ENCODE measurements around the gene PDZK1IP1. TPM values are rescaled to one million over a fixed set of nuclear protein-coding genes. Genes with fewer than 3 reads are reported as not detected.

Gene PDZK1IP1
- total RNA-seq, 1 donor from 2014 or later = not detected

DNA sequence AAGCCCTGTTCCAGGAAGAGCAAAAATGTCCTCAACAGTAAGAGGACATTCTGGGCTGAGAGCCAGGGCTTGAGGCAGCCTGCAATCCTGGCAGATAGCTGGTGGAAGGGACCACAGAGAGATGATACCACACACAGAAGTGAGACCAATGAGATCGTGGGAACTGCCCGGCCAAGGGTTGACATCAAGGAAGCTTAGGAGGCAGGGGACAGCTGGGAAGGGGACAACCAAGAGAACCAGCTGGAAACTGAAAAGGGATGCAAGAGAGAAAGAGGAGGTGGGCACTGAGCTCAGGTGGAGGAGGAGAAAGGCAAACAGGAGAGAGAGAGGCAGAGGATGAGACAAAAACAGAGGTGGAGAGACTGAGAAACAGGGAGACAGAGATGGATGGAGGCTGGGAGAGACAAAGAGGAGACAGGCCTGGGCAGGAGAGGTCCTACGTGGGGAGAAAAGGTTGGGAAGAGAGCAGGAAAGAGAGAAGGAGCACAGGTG lies 9.2 kb downstream of the PDZK1IP1 start:
- TF ChIP-seq, protein P1, sequence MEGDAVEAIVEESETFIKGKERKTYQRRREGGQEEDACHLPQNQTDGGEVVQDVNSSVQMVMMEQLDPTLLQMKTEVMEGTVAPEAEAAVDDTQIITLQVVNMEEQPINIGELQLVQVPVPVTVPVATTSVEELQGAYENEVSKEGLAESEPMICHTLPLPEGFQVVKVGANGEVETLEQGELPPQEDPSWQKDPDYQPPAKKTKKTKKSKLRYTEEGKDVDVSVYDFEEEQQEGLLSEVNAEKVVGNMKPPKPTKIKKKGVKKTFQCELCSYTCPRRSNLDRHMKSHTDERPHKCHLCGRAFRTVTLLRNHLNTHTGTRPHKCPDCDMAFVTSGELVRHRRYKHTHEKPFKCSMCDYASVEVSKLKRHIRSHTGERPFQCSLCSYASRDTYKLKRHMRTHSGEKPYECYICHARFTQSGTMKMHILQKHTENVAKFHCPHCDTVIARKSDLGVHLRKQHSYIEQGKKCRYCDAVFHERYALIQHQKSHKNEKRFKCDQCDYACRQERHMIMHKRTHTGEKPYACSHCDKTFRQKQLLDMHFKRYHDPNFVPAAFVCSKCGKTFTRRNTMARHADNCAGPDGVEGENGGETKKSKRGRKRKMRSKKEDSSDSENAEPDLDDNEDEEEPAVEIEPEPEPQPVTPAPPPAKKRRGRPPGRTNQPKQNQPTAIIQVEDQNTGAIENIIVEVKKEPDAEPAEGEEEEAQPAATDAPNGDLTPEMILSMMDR (IDR thresholded peaks at IDR 0.05; ENCODE audit: unreplicated experiment) = no peak
- Mint-ChIP-seq H3K27ac (peak overlapping the region; percentile 39), H3K4me3 (ENCODE audit: low read depth) (no peak overlapping the region), H3K9me3 (ENCODE audit: low read depth) (no peaks in the 10 kb centered on the region), H3K27me3 (peaks cover 30% of the 10 kb centered on the region), H3K36me3 (ENCODE audit: insufficient read depth) (no peaks in the 10 kb centered on the region), H3K4me1 (ENCODE audit: low read depth) (peaks cover 11% of the 10 kb centered on the region)
- DNase-seq (ENCODE audit: low spot score, unreplicated experiment) = no peak

DNA sequence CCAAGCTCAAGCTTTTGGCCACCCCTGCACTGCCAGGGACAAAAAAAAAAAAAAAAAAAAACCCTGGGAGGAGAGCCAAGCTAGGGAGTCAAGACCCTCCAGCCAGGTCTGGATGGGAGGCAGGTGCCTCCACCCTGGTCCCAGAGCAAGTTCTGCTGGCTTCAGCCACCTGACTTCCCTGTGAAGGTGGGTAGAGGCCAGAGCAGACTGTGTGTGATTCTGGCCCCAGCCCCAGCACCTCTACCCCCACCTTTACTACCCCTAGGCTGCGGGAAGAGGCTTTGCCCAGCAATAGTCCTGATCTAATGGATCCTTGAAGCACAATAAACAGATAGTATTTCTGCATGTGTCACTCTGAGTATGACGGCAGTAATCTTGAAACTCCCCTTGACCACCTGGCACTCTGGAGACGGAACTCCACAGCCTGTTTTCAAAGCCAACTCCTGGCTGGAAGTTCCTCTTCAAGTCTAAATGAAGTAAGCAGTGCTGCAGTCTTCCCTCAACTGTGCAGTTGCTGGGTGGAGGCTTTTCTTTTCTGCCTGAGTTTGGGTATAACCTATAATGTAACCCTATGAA lies 9.8 kb downstream of the PDZK1IP1 start:
- Mint-ChIP-seq H3K36me3 (ENCODE audit: insufficient read depth) (no peaks in the 10 kb centered on the region), H3K27me3 (peaks cover 28% of the 10 kb centered on the region), H3K4me3 (ENCODE audit: low read depth) (no peak overlapping the region), H3K9me3 (ENCODE audit: low read depth) (no peaks in the 10 kb centered on the region), H3K27ac (no peak overlapping the region), H3K4me1 (ENCODE audit: low read depth) (peaks cover 13% of the 10 kb centered on the region)
- TF ChIP-seq, protein P1 (IDR thresholded peaks at IDR 0.05; ENCODE audit: unreplicated experiment) = no peak
- no peak for DNase-seq (ENCODE audit: low spot score, unreplicated experiment)

DNA sequence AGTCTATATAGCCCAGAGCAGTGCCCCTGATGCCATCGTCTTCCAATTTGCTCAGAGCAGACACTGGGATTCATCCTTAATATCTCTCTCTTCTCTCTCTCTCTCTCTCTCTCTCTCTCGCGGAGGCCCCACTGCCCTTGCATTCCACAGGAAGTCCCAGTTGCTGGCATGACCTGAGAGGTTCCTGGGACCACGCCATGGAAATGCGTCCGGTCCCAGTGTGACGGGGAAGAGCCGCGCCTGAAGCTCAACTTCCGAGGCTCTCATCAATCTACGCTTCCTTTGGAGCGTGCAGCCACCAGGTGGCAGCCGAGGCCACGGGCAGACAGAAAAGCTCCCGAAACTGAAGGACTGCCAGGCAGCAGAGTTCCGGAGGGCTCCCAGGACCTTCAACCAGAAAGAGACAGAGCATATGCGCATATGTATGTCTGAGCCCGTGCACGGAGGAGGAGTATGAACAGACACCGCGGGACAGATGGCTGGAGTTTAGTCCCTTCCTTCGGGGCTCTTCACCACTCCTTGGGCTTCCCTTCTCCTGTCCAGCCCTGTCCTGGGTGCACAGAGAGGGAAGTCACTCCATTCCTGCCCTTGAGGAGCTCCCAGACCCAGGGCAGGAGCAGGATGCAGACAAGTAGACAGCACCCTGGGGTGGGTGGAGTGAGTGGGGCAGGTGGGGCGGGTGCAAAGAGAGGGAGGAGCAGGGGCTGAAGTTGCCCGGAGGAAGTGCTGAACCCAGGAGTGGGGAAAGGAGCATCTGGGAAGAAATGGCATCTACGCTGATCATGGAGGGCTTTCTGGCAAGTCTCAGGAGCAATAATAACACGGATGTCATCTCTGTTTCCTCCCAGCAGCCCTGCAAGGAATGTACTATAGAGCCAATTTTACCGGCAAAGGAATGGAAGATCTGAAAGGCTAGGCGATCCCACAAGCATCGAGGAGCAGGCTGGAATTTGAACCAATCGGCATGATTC lies 10.5 kb downstream of the PDZK1IP1 start:
- Mint-ChIP-seq H3K4me1 (ENCODE audit: low read depth) (peaks cover 13% of the 10 kb centered on the region), H3K27me3 (peaks cover 28% of the 10 kb centered on the region)

DNA sequence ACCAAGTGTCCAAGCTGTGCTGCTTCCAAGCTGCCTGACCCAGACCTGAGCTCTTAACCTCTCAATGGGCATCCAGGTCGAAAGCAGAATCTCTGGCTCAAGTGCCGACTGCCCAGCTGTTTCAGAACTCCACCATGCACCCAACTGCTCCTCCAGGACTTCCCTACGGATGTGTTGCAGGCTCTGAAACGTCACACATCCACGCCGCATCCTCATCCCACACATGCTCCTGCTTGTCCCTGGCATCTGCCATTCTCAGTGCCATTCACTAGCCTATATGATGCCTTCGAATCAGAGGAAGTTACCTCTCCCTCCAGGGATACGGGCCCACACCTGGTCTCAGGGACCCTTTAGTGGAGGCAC lies 11.2 kb downstream of the PDZK1IP1 start:
- DNase-seq (ENCODE audit: low spot score, unreplicated experiment) = no peak
- Mint-ChIP-seq H3K4me3 (ENCODE audit: low read depth) (no peak overlapping the region), H3K36me3 (ENCODE audit: insufficient read depth) (no peaks in the 10 kb centered on the region), H3K27ac (no peak overlapping the region), H3K4me1 (ENCODE audit: low read depth) (peaks cover 13% of the 10 kb centered on the region), H3K9me3 (ENCODE audit: low read depth) (no peaks in the 10 kb centered on the region), H3K27me3 (peaks cover 28% of the 10 kb centered on the region)
- TF ChIP-seq, protein P1 (IDR thresholded peaks at IDR 0.05; ENCODE audit: unreplicated experiment) = no peak

More for the DNA sequence above, 10.5 kb downstream of the PDZK1IP1 start:
- TF ChIP-seq, protein P1 (IDR thresholded peaks at IDR 0.05; ENCODE audit: unreplicated experiment) = peak; percentile 91
- Mint-ChIP-seq H3K36me3 (ENCODE audit: insufficient read depth) (no peaks in the 10 kb centered on the region), H3K9me3 (ENCODE audit: low read depth) (no peaks in the 10 kb centered on the region), H3K4me3 (ENCODE audit: low read depth) (peak overlapping the region; percentile 59), H3K27ac (peak overlapping the region; percentile 82)
- DNase-seq (ENCODE audit: low spot score, unreplicated experiment) = peak; percentile 81

DNA sequence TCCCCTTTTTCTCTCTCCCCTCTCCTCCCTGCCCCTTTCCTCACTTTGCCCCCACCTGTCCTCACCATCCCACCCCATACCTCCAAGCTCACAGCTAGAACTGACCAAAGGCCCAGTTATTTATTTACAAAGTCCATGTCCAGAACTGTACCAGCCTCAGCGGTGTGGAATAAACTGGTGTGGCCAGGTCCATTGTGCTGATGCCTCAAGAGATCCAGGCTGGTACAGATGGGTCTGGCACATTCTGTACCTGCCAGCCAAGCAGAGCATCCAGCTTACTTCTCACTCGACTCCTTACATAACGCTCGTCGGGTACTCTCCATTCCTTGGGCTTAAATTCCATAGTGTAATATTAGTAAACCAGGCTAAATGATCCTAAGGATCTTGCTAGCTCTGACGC lies 11.8 kb downstream of the PDZK1IP1 start:
- Mint-ChIP-seq H3K36me3 (ENCODE audit: insufficient read depth) (no peaks in the 10 kb centered on the region), H3K27ac (no peak overlapping the region), H3K27me3 (peaks cover 23% of the 10 kb centered on the region), H3K9me3 (ENCODE audit: low read depth) (no peaks in the 10 kb centered on the region), H3K4me1 (ENCODE audit: low read depth) (peaks cover 13% of the 10 kb centered on the region), H3K4me3 (ENCODE audit: low read depth) (no peak overlapping the region)
- DNase-seq (ENCODE audit: low spot score, unreplicated experiment) = no peak
- TF ChIP-seq, protein P1 (IDR thresholded peaks at IDR 0.05; ENCODE audit: unreplicated experiment) = no peak
